ENCODE results near the gene CHKB.

The CHKB gene

GRCh38 chr22:50571264-50572175 lies 11.1 kb downstream of the CHKB start:
- DNase-seq = no peak

- no peak for DNase-seq
These were observed 11.8 kb downstream of the CHKB start for GRCh38 chr22:50570861-50571260.

DNA sequence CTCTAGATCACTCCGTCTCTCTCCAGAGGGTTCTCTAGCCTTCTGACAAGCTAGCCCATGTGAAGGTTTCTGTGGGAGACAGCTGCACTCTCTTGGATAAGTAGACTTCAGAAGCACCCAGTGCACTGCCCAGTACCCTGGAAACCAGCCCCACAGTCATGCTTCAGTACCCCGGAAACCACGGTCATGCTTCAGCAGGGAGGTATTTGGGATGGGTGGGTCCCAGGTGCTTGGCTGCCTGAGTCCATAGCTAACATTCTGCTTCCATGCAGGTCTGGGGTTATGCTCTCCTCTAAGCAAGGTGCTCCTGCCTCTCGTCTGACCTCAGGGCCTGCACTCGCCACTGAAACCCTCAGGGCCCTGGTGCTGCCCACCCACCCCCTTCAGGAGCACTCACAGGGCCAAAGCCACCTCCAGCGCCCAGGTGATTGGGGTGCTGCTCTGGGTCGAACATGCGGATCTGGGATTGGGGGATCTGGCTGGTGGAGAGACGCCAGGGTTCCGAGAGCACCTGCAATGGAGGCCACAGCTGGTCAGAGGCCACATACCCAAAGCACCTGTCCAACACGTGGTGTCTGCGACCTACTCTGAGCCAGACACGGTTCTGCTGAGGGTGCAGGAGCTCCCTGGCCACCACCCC lies 12.6 kb downstream of the CHKB start:
- no peak for DNase-seq

DNA sequence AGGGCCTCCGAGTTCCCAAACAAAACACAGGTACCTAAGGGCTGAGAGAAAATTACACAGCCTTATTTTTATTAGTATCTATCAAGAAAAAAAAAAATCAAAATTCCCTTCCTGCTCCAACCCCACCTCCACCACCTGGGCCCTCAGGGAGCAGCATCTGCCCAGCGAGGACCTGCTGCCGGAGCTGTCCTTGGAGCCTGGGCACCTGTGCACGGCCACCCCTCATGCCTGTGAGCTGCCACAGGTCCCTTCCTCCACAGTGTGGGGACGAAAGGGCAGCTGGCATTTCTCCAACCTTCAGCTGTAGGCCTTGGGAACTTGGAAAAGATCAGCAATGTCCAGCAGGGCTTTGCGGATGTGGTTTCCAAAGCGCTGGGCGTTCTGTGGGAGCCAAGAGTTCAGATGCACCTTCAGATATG lies 13.6 kb downstream of the CHKB start:
- DNase-seq = no peak

DNA sequence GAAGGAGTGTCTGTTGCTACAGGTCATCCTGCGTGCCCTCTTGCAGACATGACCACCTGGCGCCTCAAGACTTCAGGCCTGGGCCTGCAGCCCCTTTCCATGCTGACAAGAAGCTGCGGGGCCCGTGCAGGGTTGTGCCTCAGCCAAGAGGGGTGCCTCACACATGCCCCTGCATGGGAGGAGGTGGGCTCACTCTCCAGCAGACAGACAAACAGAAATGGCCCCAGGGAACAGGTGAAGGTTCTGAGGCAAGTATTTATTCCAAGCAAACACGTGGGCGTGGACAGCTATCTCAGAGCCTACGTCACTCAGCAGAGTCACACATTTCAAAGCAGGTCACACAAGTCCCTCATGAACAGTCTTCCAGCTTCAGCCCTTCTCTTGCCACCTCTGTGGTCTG lies 14.0 kb downstream of the CHKB start:
- DNase-seq = no peak

DNA sequence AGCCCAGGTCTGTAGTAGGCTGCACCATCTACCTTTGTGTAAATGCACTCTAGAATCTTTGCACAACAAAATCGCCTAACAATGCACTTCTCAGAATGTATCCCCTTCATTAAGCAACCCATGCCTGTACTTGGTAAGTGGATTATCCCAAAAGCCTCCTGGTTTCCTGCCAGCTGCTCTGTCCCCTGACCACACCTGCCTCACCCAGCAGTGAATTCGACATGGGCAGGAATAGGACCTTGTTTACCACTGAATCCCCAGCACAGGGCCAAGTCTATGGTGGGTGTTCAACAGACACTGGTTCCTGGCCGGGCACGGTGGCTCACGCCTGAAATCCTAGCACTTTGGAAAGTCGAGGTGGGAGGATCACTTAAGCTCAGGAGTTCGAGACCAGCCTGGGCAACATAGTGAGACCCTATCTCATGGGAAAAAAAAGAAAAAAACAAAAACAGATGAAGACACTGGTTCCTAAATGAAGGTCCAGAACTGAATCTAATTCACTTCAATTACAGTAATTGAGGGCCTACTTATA lies 14.9 kb downstream of the CHKB start:
- no peak for DNase-seq

GRCh38 chr22:50564289-50564688 lies 18.4 kb downstream of the CHKB start:
- no peak for DNase-seq

GRCh38 chr22:50563413-50564160 lies 19.1 kb downstream of the CHKB start:
- DNase-seq = no peak

DNA sequence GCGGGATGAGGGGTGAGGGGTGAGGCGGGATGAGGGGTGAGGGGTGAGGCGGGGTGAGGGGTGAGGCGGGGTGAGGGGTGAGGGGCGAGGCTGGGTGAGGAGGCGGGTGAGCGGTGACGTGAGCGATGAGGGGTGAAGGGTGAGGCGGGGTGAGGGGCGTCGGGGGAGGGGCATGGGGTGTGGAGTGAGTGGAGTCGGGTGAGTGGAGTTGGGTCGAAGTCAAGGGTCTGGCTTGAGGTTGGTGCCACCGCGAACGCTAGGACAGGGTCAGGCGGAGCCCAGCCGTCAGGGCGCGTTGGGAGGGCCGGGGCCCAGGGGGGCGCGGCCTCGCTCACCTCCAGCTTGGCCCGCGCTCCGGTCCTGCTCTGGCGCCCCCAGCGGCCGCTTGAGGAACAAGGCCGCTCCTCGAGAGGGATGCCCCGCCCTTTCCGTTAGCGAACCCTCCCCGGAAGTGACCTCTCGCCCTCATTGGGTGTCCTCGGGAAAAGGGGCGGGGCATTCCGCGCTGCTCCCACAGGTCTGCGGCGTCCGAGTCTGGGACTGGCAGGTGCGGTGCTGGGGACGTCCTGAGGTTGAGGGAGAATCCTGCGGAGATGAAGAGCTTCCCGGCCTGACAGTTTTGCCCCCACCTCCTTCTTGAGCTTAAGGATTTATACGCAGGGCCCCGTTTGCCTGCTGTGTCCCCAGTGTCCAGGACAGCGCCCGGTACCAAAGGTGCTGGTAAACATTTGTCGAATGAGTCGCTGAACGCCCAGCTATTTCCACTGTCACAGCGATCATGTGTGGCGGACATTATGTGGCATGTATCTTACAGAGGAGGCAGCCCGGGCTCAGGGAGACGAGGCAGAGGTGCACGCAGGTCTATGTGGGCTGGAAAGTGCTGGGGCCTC lies 19.9 kb downstream of the CHKB start, which contains the start of gene SYCE3:
TSS of gene SYCE3 (minus strand) at position 397 of the 890 bp plus-strand sequence. CDS start 6,514 bp downstream, outside the sequence.
- peak; percentile 87 for DNase-seq

DNA sequence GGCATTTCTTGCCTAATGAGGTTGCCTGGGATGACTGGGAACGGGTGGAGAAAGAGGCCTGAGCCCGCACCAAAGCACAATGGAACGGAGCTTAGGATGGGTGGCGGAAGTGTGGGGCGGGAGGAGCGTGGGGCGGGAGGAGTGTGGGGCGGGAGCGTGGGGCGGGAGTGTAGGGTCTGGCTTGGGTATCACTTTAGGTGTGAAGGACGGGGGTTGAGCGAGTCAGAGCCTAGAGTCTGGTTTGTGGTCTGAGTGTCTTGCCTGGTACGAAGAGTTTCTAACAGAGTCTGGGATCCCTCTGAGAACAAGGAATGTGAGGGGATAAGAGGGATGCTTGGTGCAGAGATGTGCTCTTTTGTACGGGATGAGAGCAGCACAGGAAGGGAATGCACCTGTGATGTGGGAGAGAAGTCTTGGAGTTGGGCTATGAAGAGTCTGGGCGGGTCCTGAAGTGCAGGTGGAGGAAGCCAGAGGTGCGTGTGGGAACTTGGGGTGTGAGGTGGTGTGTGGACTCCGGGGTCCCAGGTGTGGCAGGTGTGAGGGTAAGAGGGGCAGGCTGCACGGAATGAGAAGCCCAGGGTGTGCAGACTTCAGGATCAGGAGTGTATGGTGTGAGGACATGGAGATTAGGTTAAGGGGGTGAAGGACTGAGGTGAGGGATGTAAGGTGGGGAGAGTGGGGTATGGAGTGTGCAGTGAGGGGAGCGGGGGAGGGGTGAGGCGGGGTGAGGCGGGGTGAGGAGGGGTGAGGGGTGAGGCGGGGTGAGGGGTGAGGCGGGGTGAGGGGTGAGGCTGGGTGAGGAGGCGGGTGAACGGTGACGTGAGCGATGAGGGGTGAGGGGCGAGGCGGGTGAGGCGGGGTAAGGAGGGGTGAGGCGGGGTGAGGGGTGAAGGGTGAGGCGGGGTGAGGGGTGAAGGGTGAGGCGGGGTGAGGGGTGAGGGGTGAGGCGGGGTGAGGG lies 21.0 kb downstream of the CHKB start:
- no peak for DNase-seq

GRCh38 chr22:50560034-50560433 lies 22.6 kb downstream of the CHKB start:
- no peak for DNase-seq

DNA sequence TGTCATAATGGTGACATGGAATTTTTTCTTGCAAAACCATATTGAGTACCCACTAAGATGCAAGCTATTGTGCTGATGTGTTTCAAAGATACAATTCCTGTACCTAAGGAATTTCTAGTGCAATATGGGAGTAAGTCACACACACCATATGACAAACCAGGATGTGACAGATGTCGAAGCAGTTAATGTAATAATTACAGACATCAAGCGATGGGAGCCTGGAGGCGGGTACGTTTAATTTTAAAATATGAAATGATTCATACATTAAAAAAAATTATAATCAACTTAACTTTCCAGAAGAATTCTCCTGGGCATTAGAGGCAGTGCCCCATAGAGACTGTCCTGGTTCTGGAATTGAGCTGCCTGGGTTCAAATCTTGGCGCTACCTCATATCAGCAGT lies 25.9 kb downstream of the CHKB start:
- no peak for DNase-seq

DNA sequence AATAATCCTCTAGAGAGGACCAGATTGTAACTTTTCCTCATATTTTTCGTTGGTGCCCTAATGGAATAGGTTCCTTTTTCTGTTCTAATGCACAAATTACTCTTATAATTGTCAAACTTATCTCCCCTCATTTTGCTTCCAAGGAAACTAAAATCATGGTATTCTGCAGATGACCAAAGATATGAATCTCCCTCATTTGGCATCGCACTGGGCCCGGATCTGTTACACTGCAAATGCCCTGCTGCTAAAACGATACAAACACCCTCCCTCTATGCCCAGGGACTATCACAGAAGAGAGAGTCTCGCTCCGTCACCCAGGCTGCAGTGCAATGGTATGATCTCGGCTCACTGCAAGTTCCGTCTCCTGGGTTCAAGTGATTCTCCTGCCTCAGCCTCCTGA lies 29.3 kb downstream of the CHKB start:
- no peak for DNase-seq

GRCh38 chr22:50551160-50551752 lies 31.4 kb downstream of the CHKB start:
- no peak for DNase-seq

GRCh38 chr22:50550395-50550794 lies 32.3 kb downstream of the CHKB start:
- DNase-seq = no peak

DNA sequence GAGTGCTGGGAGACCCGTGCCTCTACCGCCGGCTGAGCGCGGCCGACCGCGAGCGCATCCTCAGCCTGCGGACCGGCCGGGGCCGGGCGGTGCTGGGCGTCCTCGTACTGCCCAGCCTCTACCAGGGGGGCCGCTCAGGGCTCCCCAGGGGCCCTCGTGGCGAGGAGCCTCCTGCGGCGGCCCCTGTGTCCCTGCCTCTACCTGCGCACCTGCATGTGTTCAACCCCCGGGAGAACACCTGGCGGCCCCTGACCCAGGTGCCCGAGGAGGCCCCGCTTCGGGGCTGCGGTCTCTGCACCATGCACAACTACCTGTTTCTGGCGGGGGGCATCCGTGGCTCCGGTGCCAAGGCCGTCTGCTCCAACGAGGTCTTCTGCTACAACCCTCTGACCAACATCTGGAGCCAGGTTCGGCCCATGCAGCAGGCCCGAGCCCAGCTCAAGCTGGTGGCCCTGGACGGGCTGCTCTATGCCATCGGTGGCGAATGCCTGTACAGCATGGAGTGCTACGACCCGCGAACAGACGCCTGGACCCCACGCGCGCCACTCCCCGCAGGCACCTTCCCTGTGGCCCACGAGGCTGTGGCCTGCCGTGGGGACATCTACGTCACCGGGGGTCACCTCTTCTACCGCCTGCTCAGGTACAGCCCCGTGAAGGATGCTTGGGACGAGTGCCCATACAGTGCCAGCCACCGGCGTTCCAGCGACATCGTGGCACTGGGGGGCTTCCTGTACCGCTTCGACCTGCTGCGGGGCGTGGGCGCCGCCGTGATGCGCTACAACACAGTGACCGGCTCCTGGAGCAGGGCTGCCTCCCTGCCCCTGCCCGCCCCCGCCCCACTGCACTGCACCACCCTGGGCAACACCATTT lies 33.5 kb downstream of the CHKB start:
- DNase-seq = no peak

DNA sequence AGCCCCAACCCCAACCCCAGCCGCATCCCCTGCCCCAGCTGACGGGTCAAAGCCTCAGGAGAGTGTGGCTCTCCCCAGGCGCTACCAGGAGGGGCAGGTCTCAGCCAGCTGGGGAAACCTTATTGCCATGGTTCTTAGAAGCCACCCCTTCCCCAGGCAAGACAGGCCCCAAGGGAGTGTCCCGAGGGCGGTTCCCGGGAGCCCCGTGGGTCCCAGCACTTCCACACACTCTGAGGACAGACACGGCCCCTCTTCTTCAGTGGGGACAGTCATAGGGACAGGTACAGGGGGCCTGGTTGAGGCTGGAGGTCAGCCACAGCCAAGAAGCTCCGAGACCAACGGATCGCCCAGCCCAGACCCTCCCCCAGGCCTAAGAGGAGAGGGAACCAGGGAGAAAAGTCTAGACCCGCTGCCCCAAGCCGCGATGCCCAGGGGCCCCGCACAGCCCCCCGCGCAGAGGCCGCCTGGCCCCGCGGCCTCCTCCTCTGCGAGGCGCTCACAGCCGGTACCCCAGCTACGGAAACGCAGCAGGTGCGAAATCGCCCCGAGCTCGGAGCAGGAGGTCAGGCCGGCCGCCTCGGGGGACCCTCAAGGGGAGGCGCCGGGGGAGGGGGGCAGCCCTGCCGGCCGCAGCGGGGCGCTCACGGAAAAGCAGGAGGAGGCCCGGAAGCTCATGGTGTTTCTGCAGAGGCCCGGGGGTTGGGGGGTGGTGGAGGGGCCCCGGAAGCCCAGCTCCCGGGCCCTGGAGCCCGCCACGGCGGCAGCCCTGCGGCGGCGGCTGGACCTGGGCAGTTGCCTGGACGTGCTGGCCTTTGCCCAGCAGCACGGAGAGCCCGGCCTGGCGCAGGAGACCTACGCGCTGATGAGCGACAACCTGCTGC lies 34.4 kb downstream of the CHKB start:
- no peak for DNase-seq

GRCh38 chr22:50547263-50547985 lies 35.2 kb downstream of the CHKB start:
- no peak for DNase-seq

All from NCI-H2029 (cell line).